Measurements from ENCODE around the gene UIMC1. TPM values are rescaled to one million over a fixed set of nuclear protein-coding genes. Genes with fewer than 3 reads are reported as not detected.

Gene UIMC1
- total and polyA plus RNA-seq, 2 of the 13 experiments (the other 11 are each of a cell fraction or from before 2014, with no cell fraction given): 18.9 to 32.7 TPM

DNA sequence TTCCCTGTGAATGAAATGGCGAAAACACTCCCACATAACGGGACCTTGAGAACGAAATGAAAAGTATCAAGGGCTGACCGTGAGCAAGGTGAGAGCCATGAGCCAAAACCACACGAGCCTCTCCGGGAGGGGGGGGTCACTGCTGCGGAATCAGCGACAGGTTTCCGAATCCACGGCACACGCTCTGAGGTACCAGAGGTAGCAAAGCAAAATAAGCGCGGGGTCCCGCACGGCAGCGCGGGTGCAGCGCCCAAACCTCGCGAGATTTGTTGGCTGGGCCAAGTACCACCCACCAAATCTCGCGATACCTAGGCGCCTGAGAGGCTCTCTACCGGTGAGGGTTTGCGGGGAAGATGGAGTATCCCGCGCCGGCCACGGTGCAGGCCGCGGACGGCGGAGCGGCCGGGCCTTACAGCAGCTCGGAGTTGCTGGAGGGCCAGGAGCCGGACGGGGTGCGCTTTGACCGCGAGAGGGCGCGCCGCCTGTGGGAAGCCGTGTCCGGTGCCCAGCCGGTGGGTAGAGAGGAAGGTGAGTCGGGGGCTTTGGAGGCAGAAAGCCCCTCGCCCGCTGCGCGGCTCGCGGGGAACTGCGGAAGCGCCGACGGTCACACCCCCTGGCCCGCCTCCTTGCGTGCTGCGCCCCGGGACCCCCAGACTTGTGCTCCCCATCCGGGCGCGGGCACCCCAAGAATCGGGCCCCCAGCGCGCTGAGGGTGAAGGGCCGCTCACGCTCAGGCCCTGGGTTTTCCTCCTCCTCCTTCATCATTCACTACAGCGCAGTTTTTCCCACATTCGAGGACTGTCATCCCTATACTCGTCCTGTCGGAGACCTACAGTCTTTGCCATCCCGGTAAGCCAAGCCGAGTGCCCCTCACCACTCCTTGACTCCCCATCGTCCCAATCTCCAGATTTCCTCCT lies 16.1 kb upstream of the UIMC1 start, which contains the start of gene ZNF346 (continued):
- peak; percentile 88 for TF ChIP-seq YY1 (IDR thresholded peaks at IDR 0.05; ENCODE audit: insufficient read depth, insufficient replicate concordance, low read depth, low read length)
- peak; percentile 83 for TF ChIP-seq SMAD3 (CRISPR knock-in tag; IDR thresholded peaks at IDR 0.05)
- no peak for TF ChIP-seq KLF13 (CRISPR knock-in tag; IDR thresholded peaks at IDR 0.05)
- no peak for TF ChIP-seq ZNF512 (CRISPR knock-in tag; IDR thresholded peaks at IDR 0.05)
- no peak for TF ChIP-seq ZNF792 (CRISPR knock-in tag; IDR thresholded peaks at IDR 0.05)
- no peak for TF ChIP-seq E2F2 (CRISPR knock-in tag; IDR thresholded peaks at IDR 0.05; ENCODE audit: borderline replicate concordance)
- TF ChIP-seq ZNF740 (CRISPR knock-in tag; IDR thresholded peaks at IDR 0.05): peak; percentile 62; the same call in 1 of the 2 replicates
- TF ChIP-seq HHEX (CRISPR knock-in tag; IDR thresholded peaks at IDR 0.05): no peak
- TF ChIP-seq HDAC2 (CRISPR knock-in tag; IDR thresholded peaks at IDR 0.05): no peak; the same call in 1 of the 2 replicates
- TF ChIP-seq ZNF362 (CRISPR knock-in tag; IDR thresholded peaks at IDR 0.05; ENCODE audit: borderline replicate concordance): no peak
- TF ChIP-seq ZNF670 (CRISPR knock-in tag; IDR thresholded peaks at IDR 0.05; ENCODE audit: borderline replicate concordance): no peak
- TF ChIP-seq ZNF30 (CRISPR knock-in tag; IDR thresholded peaks at IDR 0.05): no peak
- TF ChIP-seq, protein P1, sequence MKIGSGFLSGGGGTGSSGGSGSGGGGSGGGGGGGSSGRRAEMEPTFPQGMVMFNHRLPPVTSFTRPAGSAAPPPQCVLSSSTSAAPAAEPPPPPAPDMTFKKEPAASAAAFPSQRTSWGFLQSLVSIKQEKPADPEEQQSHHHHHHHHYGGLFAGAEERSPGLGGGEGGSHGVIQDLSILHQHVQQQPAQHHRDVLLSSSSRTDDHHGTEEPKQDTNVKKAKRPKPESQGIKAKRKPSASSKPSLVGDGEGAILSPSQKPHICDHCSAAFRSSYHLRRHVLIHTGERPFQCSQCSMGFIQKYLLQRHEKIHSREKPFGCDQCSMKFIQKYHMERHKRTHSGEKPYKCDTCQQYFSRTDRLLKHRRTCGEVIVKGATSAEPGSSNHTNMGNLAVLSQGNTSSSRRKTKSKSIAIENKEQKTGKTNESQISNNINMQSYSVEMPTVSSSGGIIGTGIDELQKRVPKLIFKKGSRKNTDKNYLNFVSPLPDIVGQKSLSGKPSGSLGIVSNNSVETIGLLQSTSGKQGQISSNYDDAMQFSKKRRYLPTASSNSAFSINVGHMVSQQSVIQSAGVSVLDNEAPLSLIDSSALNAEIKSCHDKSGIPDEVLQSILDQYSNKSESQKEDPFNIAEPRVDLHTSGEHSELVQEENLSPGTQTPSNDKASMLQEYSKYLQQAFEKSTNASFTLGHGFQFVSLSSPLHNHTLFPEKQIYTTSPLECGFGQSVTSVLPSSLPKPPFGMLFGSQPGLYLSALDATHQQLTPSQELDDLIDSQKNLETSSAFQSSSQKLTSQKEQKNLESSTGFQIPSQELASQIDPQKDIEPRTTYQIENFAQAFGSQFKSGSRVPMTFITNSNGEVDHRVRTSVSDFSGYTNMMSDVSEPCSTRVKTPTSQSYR (CRISPR knock-in tag; IDR thresholded peaks at IDR 0.05; ENCODE audit: borderline replicate concordance): 0 out of 2 replicates have a peak, but pooled peaks have one; percentile 14
- no peak for TF ChIP-seq NFATC3 (CRISPR knock-in tag; IDR thresholded peaks at IDR 0.05)
- peak; percentile 48; the same call in 1 of the 2 replicates for TF ChIP-seq ZGPAT (CRISPR knock-in tag; IDR thresholded peaks at IDR 0.05)
